Hematopoietic multipotent progenitor cell treated with erythropoietin and hydrocortisone succinate and interleukin-3 and kit ligand, for 15 days (in vitro differentiated cells): ENCODE data around the gene GLCE.

ENCODE experiments used
- DNase-seq: peaks from one replicate; pipeline ENCODE4 v3.0.0-alpha.2; 2015; ENCODE audit warnings: low spot score

Gene GLCE

DNA sequence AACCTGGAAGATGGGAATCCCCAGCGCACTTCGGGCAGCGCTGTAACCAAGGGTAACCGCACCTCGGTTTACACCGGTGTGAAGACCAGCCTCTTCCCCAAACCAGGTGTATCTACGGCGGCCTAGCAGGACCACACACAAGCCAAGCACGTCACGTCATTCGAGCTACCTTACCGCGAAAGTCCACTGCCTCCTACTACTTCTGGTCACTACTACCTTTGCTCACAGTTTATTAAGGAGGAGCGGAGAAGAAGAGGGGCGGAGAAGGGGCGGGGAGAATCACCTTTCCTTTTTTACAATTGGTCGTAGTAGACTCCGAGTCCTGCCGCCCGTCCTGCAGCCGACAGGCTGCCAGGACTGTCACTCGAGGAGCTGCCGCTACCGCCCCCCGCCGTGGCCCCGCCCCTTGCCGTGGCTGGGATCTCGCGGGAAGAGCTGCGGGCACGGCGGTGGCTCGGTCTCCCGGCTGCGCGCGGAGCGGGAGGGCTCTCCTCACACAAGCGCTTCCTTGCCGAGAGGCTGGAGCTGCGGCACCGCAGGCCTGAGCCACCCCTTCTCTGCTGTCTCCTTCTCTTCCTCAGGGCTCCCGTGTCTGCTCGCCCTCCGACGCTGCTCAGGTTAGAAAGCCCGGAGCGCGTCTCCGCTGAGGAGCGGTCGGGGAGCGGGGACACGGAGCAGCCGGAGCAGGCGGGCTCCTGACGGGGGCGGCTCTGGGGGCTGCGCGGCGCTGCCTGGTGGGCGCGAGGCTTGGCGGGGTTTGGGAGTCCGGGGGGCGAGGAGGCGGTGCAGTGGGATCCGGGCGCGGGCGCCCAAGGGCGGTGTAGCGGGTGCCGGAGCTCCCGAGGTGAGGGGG is at the start of gene GLCE:
TSS of gene GLCE (plus strand) at position 495 of the 853 bp plus-strand sequence. CDS start 95,172 bp downstream, outside the sequence.
- DNase-seq, result peak; percentile 95

DNA sequence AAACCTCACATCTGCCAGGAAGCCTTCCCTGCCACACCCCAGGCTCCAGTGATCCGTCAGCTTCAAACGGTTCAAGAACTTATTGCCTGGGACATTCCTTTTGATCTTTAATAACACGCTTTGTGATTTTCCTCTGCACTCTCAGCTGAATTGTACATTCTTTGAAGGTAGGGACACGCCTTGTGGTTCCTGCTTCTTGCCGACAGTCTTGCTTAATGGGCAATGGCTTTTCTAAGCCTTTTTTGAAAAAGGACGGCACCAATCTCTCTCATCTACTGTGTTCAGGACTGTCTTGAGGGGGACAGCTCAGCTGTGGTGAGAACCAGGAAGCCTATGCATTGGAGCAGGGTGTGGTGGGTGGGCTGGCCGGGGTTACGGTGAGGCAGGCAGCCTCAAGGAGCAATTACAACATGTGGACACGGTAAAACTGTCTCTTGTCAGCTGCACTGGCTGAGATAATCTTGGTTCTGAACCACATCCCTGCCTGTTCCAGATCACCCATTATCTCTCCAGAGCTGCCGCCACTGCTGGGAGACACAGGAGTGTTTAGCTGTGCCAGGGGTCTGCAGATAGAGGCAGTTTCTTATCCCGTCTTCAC is 46.0 kb upstream of the GLCE start:
- peak; percentile 56 for DNase-seq

DNA sequence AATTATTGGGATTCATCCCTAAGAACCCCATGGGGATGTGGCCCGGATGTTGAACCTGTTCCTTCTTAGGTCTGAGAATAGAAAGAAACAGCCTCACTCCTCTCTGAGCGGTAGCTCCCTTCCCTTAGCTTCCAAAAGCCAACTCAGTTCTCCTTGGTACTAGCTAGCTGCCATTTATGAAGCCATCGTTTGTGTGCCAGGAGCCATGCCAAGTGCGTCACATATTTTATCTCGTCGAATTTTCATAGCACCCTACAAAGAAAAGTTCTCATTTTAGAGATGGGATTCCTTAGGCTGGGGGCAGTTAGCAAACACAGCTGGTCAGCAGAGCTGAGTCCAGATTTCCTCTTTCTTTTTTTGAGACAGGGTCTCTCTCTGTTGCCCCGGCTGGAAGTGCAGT is 45.4 kb upstream of the GLCE start:
- peak; percentile 14 for DNase-seq

DNA sequence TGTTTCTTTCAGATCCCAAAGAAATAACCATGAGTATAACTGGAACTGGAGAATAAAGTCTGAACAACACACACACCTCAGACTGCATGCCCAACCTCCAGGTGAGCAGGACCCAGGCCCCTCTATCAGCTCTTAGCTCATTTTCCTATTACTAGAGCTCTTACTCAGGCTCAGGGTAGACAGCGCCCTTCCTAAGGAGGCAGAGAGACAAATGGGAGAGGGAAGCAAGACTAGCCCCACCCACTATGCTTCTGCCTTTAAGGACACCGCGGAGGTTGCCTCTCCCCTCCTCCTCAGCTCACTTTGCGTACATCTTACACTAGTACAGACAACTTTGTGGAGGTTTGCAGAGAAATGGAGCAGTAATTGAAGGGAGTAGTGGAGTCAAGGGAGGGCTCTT is 44.0 kb upstream of the GLCE start:
- no peak for DNase-seq

DNA sequence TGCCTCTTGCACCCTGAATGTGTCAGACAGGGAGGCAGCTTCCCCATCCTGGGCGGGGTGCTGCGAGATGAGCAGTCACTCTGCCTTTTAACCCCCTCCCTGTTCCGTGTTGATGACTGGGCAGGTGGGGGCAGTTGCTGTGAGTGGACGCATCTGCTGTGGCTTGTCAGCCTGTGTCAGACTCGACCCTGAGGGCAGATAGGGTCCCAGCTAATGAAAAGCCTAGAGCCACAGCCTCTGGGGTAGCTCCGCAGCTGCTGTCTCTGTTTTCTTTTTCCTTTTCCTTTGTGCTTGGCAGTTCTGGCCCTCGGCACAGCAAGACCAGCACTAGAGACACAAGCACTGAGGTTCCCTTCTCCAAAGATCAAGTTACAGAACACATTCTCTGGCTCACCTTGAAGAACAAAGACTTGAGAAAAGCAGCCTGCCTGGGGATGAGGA is 43.0 kb upstream of the GLCE start:
- DNase-seq, result peak; percentile 19

DNA sequence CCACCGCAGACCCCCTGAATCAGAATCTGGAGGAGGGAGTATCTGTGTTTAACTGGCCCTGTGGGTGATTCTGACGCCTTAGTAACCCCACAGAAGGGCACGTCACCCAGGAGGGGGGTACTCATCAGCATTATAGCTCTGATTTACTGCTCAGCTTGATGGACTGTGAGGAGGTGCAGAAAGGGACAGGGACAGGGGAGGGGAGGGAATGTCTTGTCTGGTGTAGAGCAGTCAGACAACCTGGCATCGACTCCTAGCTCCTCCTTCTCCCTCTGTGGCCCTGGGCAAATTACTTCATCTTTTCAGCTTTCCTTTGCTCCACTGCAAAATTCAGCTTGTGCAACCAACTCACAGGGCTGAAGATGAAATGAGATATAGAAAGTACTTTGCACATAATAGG is 42.3 kb upstream of the GLCE start:
- DNase-seq, result no peak

DNA sequence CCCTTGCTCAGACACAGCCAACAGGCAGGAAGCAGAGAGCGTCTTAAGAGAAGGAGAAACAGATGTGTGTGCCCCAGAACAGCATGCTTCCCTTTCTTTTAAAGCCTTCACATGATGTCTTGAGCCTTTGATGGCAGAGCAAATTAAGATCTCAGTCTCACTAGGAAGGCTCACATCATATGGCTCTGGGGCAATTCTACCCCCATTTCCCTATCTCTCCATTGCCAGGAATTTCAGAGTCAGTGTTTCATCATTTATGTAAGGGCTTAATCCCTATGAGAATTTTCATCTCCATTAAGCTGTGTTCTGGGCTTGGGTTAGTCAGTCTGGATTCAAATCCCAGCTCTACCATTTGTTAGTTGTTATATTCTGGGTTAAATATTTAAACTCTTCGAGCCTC is 41.4 kb upstream of the GLCE start:
- no peak for DNase-seq

DNA sequence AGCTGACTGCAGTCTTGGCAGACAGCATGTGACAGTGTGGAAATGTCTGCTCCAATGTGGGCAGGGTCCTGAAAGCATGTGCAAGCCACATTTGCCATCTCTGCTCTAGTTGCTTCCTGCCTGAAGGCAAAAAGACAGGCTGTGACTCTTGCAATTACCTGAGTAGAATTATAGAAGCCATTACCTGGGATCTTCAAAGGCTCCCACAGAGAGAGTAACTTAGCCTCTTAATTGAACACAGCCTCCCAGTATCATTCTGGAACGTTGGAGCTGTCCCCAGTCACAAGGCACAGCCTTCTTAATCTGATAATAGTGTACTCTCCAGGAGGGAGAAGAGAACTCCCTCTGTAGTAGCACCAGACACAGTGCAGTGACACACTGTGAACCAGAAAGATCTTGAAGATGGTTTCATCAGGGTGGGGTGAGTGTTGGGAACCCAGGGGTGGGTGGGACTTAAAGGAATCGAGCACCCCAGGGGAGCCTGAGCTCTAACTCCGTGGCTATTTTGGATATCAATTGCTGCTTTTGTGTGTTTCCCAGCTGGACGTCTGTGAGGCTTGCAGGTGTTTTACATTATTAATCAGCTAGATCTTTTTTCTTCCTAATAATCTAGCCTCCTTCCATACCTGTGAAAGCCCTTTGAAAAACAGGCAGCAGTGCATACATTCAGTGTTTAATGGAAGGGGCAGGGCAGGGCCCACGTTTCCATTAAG is 40.6 kb upstream of the GLCE start:
- DNase-seq, result peak; percentile 20

DNA sequence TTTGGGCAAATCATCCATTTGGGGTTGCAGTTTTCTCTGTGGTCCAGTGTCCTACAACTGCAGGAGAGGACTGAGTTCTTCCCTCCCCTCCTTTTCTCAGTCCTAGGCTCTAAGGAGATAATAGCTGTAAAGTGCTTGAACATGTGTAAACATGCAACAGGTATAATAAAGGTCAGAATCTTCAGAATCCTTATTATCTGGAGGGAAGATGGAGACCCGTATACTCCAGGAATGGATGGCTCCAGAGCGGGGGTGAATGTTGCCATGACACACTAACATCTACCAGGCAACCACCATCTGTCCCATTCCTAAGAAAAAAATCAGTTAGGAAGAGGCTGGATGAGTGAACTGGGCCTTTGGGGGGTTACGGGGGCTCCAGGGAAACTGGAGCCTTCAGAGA is 39.7 kb upstream of the GLCE start:
- no peak for DNase-seq

DNA sequence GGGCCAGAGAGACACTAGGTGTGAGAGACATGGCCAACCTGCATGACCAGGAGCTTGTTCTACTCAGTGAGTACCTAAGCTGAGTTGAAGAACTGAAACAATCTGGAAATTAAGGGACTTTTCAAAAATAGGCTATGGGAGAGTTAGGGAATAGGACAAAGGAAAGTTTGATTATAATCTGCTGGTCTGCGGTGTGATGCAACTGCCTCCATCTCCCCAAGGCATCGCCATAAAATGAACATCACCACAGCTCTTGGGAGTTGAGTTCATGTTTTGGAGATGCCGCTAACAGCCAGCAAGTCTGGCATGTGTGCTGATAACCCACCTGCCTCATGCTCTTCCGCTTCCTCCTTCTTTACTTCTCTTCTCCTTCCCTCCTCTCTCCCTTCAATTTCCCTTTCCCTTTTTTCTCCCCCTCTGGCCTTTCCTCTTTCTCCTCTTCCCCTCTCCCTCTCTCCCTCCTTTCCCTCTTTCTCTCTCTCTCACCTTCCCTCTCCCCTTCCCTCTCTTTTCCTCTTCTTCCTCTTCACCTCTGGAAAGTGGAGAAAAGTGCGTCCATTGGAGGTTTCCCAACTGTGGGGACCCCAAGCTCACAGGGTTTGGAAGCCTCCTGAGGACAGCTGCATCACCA is 39.1 kb upstream of the GLCE start:
- DNase-seq, result no peak

DNA sequence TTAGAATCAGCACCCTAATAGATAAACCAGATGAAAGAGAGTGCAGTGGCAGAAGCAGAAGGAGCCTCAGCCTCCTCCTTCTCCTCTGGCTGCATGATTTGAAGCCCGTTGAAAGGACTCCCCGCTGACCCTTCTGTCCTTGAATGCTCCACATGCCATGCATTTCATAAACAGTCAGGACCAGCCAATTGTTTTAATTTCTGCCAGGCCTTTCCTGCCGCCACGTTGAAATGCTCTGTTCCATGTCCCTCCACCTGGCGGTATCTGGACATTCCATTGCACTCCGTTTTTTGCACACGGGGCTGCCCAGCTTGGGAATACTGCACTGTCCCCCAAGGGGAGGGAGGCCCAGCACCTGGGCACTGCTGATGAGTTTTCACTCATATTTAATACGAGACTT is 35.2 kb upstream of the GLCE start:
- no peak for DNase-seq

DNA sequence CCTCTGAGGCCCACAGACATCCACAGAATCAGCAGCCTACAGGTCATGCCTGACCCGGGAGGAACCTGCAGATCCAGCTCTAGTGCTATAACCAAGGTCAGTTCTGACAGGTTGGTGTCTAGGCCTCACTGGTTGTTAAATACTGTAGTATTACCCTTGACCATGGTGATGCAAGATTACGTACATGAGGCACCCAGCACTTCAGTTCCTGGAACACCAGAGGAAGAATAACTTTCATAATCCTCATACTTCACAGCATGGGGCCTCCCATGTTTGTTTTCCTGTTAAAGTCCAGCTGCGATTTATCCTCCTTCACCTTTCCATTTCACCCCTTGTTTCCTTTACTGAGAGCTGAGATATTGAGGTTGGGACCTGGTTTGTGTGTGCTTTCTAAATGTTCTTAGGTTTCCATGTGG is 34.4 kb upstream of the GLCE start:
- no peak for DNase-seq

DNA sequence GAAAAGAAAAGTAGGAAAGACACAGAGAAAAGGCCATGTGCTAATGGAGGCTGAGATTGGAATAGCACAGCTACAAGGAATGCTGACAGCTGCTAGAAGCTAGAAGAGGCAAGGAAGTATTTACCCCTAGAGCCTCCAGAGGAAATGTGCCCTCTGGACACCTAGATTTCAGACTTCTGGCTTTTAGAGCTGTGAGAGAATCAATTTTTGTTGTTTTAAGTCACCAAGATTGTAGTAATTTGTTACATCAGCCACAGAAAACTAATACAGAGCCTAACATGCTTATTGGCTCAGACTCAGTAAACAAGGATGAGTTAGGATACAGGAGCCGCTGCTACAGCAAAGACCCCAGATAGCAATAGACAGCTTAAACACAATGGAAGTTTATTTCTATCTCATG is 33.1 kb upstream of the GLCE start:
- DNase-seq, result no peak

DNA sequence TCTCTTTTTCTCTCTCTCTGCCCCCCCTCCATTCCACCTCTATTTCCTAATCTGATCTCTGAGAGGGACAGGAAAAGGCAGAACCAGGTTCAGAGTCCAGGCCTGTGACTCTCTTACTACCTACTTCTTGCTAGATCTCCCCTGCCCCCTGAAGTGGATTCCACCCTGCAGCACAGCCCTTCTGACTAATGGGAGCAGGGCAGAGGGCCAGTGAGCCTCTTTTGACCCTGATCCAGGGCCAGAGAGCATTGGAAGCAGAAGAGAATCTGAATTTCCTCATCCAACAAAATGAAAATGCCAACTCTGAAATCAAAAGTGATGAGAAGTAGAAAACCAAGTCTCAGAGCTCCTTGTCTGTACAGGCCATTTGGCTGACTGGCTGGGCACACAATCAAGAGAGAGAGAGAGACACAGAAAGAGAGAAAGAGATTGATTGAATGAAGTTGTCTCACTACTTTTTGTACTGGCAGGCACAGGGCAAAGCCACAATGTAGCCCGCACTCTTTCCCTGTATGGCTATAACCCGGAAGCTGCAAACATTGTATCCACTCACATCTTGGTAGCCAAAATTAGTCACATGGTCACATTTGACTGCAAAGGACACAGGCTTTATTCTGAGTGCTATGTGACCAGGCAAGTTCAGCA is 31.6 kb upstream of the GLCE start:
- no peak for DNase-seq

DNA sequence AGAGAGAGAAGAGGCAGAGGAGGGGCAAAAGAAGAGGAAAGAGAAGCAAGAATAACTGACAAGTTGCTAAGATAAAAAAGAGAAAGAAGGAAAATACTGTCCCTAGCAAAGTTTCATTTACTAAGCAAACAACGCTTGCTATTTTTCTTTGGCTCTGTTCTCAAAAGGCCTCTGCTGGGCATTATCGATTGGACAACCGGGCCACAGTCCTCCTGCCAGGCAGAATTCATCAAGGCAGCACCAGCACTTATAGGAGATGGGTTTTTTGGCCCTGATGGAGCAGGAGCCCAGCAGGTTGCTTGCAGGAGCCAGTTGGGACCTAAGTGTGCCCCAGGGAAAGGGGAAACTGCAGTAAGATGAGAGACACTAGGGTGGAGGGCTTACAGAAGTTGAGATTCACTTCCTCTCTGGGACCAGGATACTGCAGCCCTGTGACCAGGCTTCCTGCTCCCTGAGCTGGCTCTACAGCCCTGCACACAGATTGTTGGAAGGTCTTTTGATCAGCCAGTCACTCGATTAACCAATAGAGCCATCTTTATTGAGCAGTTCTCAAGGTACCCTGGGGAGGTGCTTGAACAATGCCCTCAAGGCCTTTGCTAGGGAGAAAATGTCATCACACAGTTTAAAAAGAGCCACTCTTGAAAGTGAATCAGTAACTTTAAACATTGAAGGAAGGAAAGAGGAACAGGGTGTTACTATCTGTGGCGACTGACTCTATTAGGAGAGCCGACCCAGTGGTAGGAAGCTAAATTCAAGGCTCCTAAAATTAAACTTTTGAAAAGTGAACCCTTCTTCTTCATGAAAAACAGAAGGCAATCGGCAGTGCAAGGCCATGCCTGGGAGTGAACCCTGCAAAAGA is 28.8 kb upstream of the GLCE start:
- no peak for DNase-seq

DNA sequence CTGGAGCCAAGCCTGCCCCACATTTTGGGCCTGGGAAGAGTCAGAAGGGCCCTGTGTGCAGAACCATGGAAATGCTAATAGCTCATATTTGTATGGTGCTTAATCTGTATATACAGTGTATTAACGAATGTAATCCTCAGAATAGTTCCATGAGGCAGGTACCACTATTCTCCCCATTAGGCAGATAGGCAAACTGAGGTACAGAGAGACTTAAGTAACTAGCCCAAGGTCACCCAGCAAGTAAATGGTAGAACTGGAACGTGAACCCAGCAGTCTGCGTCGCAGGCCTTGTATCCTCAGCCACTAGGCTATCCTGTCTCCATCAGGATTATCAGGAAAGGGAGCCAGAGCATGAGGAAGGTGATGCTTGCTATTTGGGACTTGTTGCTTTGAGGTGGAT is 28.0 kb upstream of the GLCE start:
- DNase-seq, result no peak

DNA sequence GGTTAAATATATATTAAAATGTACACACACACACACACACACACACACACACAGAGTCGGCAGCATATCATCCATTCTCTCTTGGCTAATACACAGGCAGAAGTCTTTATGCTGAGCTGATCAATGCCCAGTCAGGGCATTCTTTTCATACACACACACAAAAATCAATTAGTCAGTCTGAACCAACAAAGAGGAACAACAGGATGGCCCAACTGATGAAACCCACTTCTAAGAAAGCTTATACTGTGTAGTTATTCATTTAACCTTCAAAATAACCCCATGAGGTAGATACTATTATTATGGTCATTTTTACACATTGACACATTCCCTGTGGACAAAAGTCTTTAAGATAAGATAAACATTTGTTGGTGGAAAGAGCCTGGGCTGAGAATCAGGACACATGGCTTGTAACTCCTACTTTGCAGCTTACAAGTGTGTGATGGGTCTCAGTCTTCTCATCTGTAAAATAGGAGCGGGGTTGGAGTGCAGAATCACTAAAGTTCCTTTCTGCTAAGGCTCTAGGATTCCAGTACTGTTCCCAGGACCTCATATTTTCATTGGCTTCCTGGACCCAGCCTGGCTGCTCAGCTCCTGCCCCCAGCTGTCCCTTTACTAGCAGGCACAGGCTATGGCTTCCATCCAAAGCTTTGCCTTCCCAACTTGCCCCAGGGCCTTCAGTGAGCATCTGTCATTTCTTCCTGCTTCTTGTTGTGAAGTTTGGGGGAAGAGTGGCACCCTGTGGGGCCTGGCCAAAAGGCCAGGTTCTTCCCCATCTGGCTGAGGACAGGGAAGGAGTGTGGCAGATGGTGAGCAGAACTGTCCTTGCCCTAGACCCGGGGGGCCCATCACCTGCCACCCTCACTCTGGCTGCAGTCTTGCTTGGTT is 27.2 kb upstream of the GLCE start:
- no peak for DNase-seq

DNA sequence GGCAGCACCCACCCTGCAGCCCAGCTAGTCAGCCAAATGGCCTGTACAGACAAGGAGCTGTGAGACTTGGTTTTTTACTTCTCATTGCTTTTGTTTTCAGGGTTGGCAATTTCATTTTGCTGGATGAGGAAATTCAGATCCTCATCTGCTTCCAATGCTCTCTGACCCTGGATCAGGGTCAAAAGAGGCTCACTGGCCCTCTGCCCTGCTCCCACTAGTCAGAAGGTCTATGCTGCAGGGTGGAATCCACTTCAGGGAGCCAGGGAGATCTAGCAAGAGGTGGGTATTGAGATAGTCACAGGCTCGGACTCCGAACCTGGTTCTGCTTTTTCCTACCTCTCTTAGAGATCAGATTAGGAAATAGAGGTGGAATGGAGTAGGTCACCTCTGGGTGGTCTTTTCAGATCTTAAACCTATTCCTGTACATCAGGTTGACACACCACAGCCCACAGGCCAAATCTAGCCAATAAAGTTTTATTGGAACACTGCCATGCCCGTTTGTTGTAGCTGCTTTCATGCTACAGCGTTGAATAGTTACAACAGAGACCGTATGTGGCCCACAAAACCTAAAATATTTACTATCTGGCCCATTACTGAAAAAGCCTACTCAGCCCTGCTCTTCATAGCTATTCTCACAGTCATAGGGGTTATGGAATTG is 26.4 kb upstream of the GLCE start:
- no peak for DNase-seq

DNA sequence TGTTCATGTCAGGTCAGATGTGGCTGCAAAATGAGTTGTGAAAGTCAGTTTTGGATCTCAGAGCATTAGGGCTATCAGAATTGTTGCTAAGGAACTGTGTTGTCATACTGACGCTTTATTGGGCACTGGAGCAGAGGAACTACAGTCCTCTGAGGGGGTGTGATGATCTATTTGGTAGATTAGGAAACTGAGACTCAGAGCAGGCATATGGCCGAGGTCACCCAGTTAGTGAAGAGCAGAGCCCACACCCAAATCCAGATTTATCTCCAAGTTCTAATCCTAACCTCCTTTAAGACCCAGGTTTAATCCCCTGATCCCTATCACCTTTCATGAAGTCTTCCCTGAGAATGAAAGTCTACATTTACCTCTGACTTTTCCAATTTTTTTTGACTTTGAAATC is 25.6 kb upstream of the GLCE start:
- no peak for DNase-seq

DNA sequence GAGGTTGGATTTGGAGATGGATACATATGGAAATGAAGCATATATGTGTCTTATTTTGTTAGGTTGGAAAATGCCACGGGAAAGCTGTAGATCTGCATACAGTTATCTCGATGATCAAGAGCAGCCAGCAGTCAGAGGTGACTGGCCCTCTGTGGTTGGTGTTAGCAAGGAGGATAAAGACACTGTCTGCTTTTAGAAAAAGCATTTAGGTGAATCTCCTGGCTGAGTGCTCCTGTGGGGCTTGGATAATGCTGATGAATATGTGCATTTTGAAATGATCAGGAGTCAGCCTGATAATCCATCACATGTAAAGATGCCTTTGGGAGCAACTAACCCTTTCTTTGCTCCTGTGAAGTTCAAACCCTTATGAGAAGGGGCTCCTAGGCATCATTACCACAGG is 24.9 kb upstream of the GLCE start:
- no peak for DNase-seq
